ENCODE data around the gene UPB1.
"Not testable (repeated sequence)": the region's sequence is repeated elsewhere in the genome, so short reads cannot be mapped to it uniquely, and the experiment has no call there.

The UPB1 gene

GRCh38 chr22:24526191-24526590 is 31.1 kb downstream of the UPB1 start:
- no peak overlapping the region for H3K4me3 ChIP-seq (ENCODE audit: low read depth, low read length)
- DNase-seq (ENCODE audit: low read depth) = no peak
- in situ Hi-C loops (cut with HindIII; ENCODE audit: low sequenced_read_pairs) = no loop called here
- TF ChIP-seq CTCF (IDR thresholded peaks at IDR 0.05; ENCODE audit: low read depth, low read length, missing control alignments) = no peak

GRCh38 chr22:24529898-24530297 is 34.8 kb downstream of the UPB1 start:
- TF ChIP-seq CTCF (IDR thresholded peaks at IDR 0.05; ENCODE audit: low read depth, low read length, missing control alignments) = no peak
- no peak overlapping the region for H3K4me3 ChIP-seq (ENCODE audit: low read depth, low read length)
- in situ Hi-C loops (cut with HindIII; ENCODE audit: low sequenced_read_pairs) = no loop called here
- no peak for DNase-seq (ENCODE audit: low read depth)

- DNase-seq (ENCODE audit: low read depth); H3K4me3 ChIP-seq (ENCODE audit: low read depth, low read length); in situ Hi-C loops (cut with HindIII; ENCODE audit: low sequenced_read_pairs): not testable (repeated sequence)
Observed at GRCh38 chr22:24530968-24531367, 35.8 kb downstream of the UPB1 start.

GRCh38 chr22:24532075-24532474 is 36.9 kb downstream of the UPB1 start:
- no peak for TF ChIP-seq CTCF (IDR thresholded peaks at IDR 0.05; ENCODE audit: low read depth, low read length, missing control alignments)
- H3K4me3 ChIP-seq (ENCODE audit: low read depth, low read length) = no peak overlapping the region
- in situ Hi-C loops (cut with HindIII; ENCODE audit: low sequenced_read_pairs) = no loop called here
- DNase-seq (ENCODE audit: low read depth) = no peak

GRCh38 chr22:24535348-24535747 is 40.2 kb downstream of the UPB1 start:
- TF ChIP-seq CTCF (IDR thresholded peaks at IDR 0.05; ENCODE audit: low read depth, low read length, missing control alignments) = no peak
- DNase-seq (ENCODE audit: low read depth) = no peak
- no peak overlapping the region for H3K4me3 ChIP-seq (ENCODE audit: low read depth, low read length)
- in situ Hi-C loops (cut with HindIII; ENCODE audit: low sequenced_read_pairs) = no loop called here

- in situ Hi-C loops (cut with HindIII; ENCODE audit: low sequenced_read_pairs) = no loop called here
Observed at GRCh38 chr22:24536089-24536488, 41.0 kb downstream of the UPB1 start.

GRCh38 chr22:24540470-24540869 is 45.3 kb downstream of the UPB1 start:
- H3K4me3 ChIP-seq (ENCODE audit: low read depth, low read length) = no peak overlapping the region
- no peak for DNase-seq (ENCODE audit: low read depth)
- no peak for TF ChIP-seq CTCF (IDR thresholded peaks at IDR 0.05; ENCODE audit: low read depth, low read length, missing control alignments)
- in situ Hi-C loops (cut with HindIII; ENCODE audit: low sequenced_read_pairs) = no loop called here

More at GRCh38 chr22:24536089-24536488, 41.0 kb downstream of the UPB1 start:
- H3K4me3 ChIP-seq (ENCODE audit: low read depth, low read length) = no peak overlapping the region
- no peak for TF ChIP-seq CTCF (IDR thresholded peaks at IDR 0.05; ENCODE audit: low read depth, low read length, missing control alignments)
- DNase-seq (ENCODE audit: low read depth) = no peak

Data from astrocyte of the cerebellum (primary cell).